ENCODE data around the gene CELSR1.
"Not testable (repeated sequence)": the region's sequence is repeated elsewhere in the genome, so short reads cannot be mapped to it uniquely, and the experiment has no call there.

CELSR1 gene

DNA sequence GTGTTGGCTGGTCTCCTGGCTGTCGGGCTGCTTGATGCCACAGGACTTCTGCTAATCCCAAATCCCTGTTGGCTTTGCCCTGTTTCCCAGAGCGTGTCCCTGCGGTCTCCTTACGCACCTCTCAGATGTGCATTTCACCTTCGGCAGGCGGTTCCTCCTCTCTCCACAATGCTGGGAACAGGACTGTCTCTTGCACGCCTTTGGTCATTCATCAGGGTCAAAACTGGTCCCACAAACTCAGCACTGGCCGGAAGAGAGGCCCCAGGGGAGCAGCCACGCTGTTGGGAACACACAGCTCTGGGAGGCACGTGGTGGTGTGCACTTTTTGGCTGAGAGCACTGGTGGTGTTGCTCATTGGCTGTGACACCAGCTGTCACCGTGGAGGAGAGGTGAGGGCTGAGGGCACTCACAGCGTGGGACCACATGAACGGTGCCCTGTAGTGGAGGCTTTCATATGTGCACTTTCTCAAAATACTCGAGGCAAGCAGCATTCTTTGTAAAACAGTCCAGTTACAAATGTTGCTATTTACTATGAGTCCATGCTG is 217.2 kb downstream of the CELSR1 start:
- TF ChIP-seq, protein P1, sequence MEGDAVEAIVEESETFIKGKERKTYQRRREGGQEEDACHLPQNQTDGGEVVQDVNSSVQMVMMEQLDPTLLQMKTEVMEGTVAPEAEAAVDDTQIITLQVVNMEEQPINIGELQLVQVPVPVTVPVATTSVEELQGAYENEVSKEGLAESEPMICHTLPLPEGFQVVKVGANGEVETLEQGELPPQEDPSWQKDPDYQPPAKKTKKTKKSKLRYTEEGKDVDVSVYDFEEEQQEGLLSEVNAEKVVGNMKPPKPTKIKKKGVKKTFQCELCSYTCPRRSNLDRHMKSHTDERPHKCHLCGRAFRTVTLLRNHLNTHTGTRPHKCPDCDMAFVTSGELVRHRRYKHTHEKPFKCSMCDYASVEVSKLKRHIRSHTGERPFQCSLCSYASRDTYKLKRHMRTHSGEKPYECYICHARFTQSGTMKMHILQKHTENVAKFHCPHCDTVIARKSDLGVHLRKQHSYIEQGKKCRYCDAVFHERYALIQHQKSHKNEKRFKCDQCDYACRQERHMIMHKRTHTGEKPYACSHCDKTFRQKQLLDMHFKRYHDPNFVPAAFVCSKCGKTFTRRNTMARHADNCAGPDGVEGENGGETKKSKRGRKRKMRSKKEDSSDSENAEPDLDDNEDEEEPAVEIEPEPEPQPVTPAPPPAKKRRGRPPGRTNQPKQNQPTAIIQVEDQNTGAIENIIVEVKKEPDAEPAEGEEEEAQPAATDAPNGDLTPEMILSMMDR (conservative IDR thresholded peaks at IDR 0.05; ENCODE audit: low read depth, low read length): no peak
- H3K4me3 ChIP-seq (ENCODE audit: low read depth, low read length): no peak overlapping the region
- DNase-seq (ENCODE audit: low read depth): no peak

DNA sequence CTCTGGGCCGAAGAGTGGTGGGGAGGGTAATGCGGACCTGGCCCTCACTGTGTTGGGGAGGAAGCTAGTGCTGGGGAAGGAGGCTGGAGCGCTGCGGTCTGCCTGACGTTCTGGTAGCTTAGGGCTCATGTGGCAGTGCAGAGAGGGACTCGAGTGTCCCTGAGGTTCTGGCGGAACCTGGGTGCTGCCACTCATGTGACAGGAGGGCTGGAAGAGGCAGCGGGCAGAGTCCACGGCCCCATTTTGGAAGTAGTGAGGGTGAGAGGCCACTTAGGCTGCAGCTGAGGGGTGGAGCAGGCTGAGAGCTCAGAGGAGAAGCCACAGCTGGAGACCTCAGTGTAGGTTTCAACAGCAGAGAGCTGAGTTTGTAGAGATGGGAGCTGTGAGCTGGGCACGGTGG is 218.1 kb downstream of the CELSR1 start:
- DNase-seq (ENCODE audit: low read depth): no peak
- TF ChIP-seq, protein P1 (conservative IDR thresholded peaks at IDR 0.05; ENCODE audit: low read depth, low read length): no peak
- H3K4me3 ChIP-seq (ENCODE audit: low read depth, low read length): no peak overlapping the region

DNA sequence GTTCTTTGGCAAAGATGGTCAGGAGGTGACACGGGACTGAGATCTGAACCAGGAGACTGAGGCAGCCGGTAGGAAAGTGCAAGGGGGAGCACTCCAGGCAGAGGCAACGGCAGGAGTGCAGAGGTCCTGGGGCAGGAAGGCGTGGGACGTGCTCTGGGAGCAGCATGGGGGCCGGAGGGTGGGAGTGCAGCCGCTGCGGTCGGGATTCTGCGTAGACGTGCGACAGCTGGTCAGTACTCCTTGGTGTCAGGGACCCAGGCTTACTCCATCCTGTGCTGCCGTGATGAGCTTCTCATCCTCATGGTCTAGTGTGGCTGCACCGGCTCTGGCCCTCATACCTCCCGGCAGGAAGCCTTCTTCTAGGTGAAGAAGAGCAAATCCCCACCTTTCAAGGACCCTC is 218.8 kb downstream of the CELSR1 start:
- TF ChIP-seq, protein P1 (conservative IDR thresholded peaks at IDR 0.05; ENCODE audit: low read depth, low read length): no peak
- DNase-seq (ENCODE audit: low read depth): no peak
- no peak overlapping the region for H3K4me3 ChIP-seq (ENCODE audit: low read depth, low read length)

DNA sequence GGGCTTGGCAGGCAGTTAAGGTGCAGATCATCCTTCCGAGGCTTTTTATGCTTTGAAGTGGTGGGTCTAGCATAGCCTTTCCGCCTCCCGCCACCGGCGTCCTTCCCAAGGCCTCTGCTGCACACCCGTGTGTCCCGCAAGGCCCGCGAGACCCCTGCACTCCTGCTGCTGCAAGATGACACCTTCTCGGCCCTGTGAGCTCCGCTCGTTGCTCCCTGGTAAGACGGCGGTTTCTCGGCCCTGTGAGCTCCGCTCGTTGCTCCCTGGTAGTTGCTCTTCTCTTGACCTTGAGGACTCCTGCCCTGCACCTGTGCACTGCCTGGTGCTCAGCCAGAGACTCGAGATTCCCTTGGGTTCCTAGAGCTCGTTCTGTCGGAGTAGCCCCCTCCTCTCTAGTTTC is 219.8 kb downstream of the CELSR1 start:
- no peak overlapping the region for H3K4me3 ChIP-seq (ENCODE audit: low read depth, low read length)
- no peak for DNase-seq (ENCODE audit: low read depth)
- TF ChIP-seq, protein P1 (conservative IDR thresholded peaks at IDR 0.05; ENCODE audit: low read depth, low read length): no peak

GRCh38 chr22:46315976-46316375 is 221.4 kb downstream of the CELSR1 start:
- TF ChIP-seq, protein P1 (conservative IDR thresholded peaks at IDR 0.05; ENCODE audit: low read depth, low read length): no peak
- H3K4me3 ChIP-seq (ENCODE audit: low read depth, low read length): no peak overlapping the region
- DNase-seq (ENCODE audit: low read depth): no peak

- H3K4me3 ChIP-seq (ENCODE audit: low read depth, low read length); DNase-seq (ENCODE audit: low read depth): not testable (repeated sequence)
Measured at GRCh38 chr22:46312848-46313247, 224.6 kb downstream of the CELSR1 start.

DNA sequence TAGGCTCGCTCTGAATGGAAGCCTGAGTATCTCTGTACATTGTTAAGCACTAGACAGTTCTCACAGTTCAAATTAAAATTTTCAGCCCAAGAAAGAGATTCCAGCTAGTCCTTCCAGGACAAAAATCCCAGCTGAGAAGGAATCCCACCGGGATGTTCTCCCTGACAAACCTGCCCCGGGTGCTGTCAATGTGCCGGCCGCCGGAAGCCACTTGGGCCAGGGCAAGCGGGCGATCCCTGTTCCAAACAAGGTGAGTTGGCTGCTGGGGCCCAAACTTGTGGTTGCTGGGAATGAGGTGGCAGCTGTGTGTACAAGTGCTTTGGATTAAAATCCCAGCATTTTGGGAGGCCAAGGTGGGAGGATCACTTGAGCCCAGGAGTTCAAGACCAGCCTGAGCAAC is 225.4 kb downstream of the CELSR1 start:
- TF ChIP-seq, protein P1 (conservative IDR thresholded peaks at IDR 0.05; ENCODE audit: low read depth, low read length): no peak
- no peak overlapping the region for H3K4me3 ChIP-seq (ENCODE audit: low read depth, low read length)
- DNase-seq (ENCODE audit: low read depth): no peak

Data from choroid plexus epithelial cell (primary cell).